Measurements from ENCODE around the gene DBH.

DBH gene

DNA sequence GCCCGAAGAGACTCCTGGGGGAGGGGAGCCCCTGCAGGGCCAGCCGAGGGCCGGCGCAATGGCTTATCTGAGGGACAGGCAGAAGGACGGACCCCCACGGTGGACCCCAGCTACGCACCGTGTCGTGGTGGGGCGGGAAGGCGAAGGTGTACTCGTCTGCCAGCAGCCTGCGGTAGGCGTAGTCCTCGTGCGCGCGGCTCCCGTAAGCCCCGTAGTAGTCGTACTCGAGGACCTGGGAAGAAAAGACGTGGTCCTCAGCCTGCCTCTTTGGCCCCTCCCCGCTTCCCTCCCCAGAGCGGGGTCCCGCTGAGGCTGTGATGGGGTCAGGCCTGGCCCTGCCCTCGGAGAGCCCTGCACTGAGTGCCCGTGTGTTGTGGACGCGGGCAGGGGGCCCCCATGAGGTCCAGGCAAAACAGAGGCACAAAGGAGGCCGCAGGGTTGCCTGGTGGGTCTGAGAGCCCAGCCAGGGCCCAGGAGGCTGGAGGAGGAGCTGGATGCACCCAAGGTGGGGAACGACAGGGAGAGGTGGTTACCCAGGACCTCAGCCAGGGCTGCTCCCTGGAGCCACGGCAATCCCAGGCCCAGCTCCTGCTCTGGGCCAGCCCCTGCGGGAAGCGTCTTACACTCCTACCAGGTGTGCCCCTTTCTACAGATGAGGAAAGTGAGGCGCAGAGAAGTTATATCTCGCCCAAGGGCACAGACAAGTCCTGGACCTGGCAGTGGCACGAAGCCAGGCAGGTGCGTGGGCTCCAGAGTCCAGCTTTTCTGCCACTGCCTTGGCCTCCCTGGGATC, 66.8 kb downstream of the DBH start:
- Histone ChIP-seq H2AFZ (ENCODE audit: low read depth, low read length) (peak overlapping the region; percentile 76), H3K4me1 (ENCODE audit: insufficient read depth, low read length) (peaks cover 40% of the 10 kb centered on the region), H3K9ac (ENCODE audit: low read depth, low read length) (peak overlapping the region; percentile 47), H3K4me3 (ENCODE audit: low read depth in 1 of 2, low read length in 2 of 2) (peak overlapping the region in 1 of 2 experiments; percentile 44; a peak in 2 of 4 replicates), H3K9me3 (ENCODE audit: insufficient read depth, low read length, severe bottlenecking) (no peaks in the 10 kb centered on the region), H3K4me2 (ENCODE audit: insufficient read depth, low read length) (peak overlapping the region; percentile 62), H3K36me3 (ENCODE audit: insufficient read depth, low read length) (no peaks in the 10 kb centered on the region), H3K27ac (ENCODE audit: low read length) (peak overlapping the region; percentile 80), H3K79me2 (ENCODE audit: insufficient read depth, low read length) (no peaks in the 10 kb centered on the region), H3K27me3 (ENCODE audit: insufficient read depth, low read length, poor library complexity) (no peaks in the 10 kb centered on the region), H4K20me1 (ENCODE audit: insufficient read depth, low read length) (no peaks in the 10 kb centered on the region; the same call in 1 of the 2 replicates)
- TF ChIP-seq, protein P1, sequence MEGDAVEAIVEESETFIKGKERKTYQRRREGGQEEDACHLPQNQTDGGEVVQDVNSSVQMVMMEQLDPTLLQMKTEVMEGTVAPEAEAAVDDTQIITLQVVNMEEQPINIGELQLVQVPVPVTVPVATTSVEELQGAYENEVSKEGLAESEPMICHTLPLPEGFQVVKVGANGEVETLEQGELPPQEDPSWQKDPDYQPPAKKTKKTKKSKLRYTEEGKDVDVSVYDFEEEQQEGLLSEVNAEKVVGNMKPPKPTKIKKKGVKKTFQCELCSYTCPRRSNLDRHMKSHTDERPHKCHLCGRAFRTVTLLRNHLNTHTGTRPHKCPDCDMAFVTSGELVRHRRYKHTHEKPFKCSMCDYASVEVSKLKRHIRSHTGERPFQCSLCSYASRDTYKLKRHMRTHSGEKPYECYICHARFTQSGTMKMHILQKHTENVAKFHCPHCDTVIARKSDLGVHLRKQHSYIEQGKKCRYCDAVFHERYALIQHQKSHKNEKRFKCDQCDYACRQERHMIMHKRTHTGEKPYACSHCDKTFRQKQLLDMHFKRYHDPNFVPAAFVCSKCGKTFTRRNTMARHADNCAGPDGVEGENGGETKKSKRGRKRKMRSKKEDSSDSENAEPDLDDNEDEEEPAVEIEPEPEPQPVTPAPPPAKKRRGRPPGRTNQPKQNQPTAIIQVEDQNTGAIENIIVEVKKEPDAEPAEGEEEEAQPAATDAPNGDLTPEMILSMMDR (IDR thresholded peaks at IDR 0.05; ENCODE audit: borderline replicate concordance, extremely low read depth, low read length, poor library complexity, severe bottlenecking): no peak
- no peak for TF ChIP-seq EZH2 (IDR thresholded peaks at IDR 0.05; ENCODE audit: borderline replicate concordance, low read depth, low read length, severe bottlenecking)
- ATAC-seq (ENCODE audit: insufficient read depth, low read depth) (no peak), DNase-seq (no peak)

DNA sequence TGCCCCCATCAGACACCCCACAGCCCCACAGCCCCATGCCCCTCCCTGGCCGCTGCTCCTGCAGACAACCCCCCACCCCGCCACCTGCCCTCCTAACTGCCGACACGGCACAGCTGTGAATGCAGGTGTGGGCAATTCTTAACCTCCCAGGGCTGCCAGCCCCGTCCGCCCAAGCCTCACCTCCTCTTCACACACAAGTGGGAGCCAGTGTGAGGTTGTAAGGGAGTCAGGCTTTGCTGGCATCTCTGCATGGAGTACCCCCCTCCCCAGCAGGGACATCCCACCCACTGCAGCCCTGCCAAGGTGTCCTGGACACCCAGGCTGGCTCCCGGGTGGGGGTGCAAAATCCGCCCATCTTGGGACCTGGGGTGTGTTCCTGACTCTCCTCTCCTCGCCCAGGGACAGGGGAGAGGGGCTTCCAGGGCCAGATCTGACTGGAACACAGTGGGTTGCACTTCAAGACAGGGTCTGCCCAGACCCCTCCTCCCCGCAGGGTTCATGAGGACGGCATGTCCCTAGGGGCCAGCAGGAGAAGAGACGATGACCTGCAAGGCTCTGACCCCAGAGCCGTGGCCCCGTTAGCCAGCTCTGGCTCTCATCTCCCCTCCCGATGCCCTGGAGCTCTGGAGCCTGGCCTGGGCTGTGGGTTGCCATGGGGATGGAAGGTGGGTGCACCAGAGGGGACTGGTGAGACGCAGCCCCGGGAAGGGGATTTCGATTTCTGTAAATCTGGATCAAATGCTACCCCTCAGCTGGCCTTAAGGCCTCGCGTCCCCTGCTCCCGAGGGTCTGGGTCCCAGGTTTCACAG, 67.6 kb downstream of the DBH start:
- ATAC-seq (ENCODE audit: insufficient read depth, low read depth): no peak
- Histone ChIP-seq H4K20me1 (ENCODE audit: insufficient read depth, low read length) (no peaks in the 10 kb centered on the region; the same call in 1 of the 2 replicates), H3K9me3 (ENCODE audit: insufficient read depth, low read length, severe bottlenecking) (no peaks in the 10 kb centered on the region), H3K4me2 (ENCODE audit: insufficient read depth, low read length) (no peak overlapping the region), H3K79me2 (ENCODE audit: insufficient read depth, low read length) (no peaks in the 10 kb centered on the region), H2AFZ (ENCODE audit: low read depth, low read length) (no peak overlapping the region), H3K36me3 (ENCODE audit: insufficient read depth, low read length) (no peaks in the 10 kb centered on the region), H3K27me3 (ENCODE audit: insufficient read depth, low read length, poor library complexity) (no peaks in the 10 kb centered on the region), H3K4me3 (ENCODE audit: low read depth in 1 of 2, low read length in 2 of 2) (no peak overlapping the region), H3K4me1 (ENCODE audit: insufficient read depth, low read length) (peaks cover 40% of the 10 kb centered on the region), H3K9ac (ENCODE audit: low read depth, low read length) (no peak overlapping the region), H3K27ac (ENCODE audit: low read length) (no peak overlapping the region; the same call in 1 of the 2 replicates)
- DNase-seq: peak; percentile 43
- TF ChIP-seq, protein P1 (IDR thresholded peaks at IDR 0.05; ENCODE audit: borderline replicate concordance, extremely low read depth, low read length, poor library complexity, severe bottlenecking): no peak
- no peak for TF ChIP-seq EZH2 (IDR thresholded peaks at IDR 0.05; ENCODE audit: borderline replicate concordance, low read depth, low read length, severe bottlenecking)

DNA sequence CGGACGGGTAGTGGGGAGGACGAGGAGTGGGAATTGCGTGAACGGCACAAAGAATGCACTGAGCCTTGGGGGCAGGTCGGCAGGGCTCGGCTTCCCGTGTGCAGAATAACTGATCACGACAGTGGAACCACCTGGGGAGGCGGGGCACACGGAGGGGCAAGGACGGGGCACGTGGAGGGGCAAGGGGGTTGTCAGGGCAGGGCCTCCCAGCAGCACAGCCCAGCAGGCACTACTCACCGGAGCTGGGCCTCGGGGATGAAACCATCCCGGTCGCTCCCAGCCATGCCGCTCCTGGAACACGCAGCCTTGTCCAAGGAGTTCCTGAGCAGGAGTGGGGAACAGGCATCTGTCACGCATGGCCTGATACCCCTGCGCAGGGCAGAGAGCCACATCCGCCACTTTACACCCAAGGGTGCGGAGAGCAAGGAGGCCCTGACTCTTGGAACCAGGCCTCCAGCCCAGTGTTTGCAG, 68.6 kb downstream of the DBH start:
- H3K4me2 ChIP-seq (ENCODE audit: insufficient read depth, low read length): no peak overlapping the region
- no peak overlapping the region for H3K9ac ChIP-seq (ENCODE audit: low read depth, low read length)
- H4K20me1 ChIP-seq (ENCODE audit: insufficient read depth, low read length): no peaks in the 10 kb centered on the region; the same call in 1 of the 2 replicates
- DNase-seq (no peak), ATAC-seq (ENCODE audit: insufficient read depth, low read depth) (no peak)
- H3K79me2 ChIP-seq (ENCODE audit: insufficient read depth, low read length): no peaks in the 10 kb centered on the region
- H3K9me3 ChIP-seq (ENCODE audit: insufficient read depth, low read length, severe bottlenecking): no peaks in the 10 kb centered on the region
- H3K27me3 ChIP-seq (ENCODE audit: insufficient read depth, low read length, poor library complexity): no peaks in the 10 kb centered on the region
- TF ChIP-seq, protein P1 (IDR thresholded peaks at IDR 0.05; ENCODE audit: borderline replicate concordance, extremely low read depth, low read length, poor library complexity, severe bottlenecking): no peak
- no peaks in the 10 kb centered on the region for H3K36me3 ChIP-seq (ENCODE audit: insufficient read depth, low read length)
- no peak overlapping the region for H3K4me3 ChIP-seq (ENCODE audit: low read depth in 1 of 2, low read length in 2 of 2)
- no peak overlapping the region for H3K27ac ChIP-seq (ENCODE audit: low read length)
- no peak overlapping the region for H2AFZ ChIP-seq (ENCODE audit: low read depth, low read length)
- H3K4me1 ChIP-seq (ENCODE audit: insufficient read depth, low read length): peaks cover 39% of the 10 kb centered on the region

Data from DND-41 (cell line).